Ovary (tissue), 3 donors: ENCODE data around the gene ARHGDIA.

Experiments used
- POLR2A ChIP-seq: fragments of 450-650 bp; IDR thresholded peaks from one replicate; pipeline ENCODE4 v1.6.1; 2017; ENCODE audit warnings: antibody characterized with exemption, mild to moderate bottlenecking, moderate library complexity
- TF ChIP-seq, protein P1 (sequence below), 3 donors: fragments of 450-650 bp in 2 of 3; fragments of 200-600 bp in 1 of 3; IDR thresholded peaks; one replicate each; pipeline versions ENCODE4 v1.5.1 to v1.8.0; 2016 to 2022; ENCODE audit warnings: antibody characterized with exemption in 3 of 3, mild to moderate bottlenecking in 1 of 3
- donor health status: DM: no; HTN: no; CAD: no.

- TF ChIP-seq POLR2A: no peak
- TF ChIP-seq, protein P1, sequence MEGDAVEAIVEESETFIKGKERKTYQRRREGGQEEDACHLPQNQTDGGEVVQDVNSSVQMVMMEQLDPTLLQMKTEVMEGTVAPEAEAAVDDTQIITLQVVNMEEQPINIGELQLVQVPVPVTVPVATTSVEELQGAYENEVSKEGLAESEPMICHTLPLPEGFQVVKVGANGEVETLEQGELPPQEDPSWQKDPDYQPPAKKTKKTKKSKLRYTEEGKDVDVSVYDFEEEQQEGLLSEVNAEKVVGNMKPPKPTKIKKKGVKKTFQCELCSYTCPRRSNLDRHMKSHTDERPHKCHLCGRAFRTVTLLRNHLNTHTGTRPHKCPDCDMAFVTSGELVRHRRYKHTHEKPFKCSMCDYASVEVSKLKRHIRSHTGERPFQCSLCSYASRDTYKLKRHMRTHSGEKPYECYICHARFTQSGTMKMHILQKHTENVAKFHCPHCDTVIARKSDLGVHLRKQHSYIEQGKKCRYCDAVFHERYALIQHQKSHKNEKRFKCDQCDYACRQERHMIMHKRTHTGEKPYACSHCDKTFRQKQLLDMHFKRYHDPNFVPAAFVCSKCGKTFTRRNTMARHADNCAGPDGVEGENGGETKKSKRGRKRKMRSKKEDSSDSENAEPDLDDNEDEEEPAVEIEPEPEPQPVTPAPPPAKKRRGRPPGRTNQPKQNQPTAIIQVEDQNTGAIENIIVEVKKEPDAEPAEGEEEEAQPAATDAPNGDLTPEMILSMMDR (IDR thresholded peaks at IDR 0.05): no peak
Measured at GRCh38 chr17:81828656-81829055, 42.5 kb downstream of the ARHGDIA start.
